ENCODE data around the gene CYP24A1.
A peak's percentile ranks its signal among the peaks of the same experiment; 100 is the strongest.

The CYP24A1 gene

DNA sequence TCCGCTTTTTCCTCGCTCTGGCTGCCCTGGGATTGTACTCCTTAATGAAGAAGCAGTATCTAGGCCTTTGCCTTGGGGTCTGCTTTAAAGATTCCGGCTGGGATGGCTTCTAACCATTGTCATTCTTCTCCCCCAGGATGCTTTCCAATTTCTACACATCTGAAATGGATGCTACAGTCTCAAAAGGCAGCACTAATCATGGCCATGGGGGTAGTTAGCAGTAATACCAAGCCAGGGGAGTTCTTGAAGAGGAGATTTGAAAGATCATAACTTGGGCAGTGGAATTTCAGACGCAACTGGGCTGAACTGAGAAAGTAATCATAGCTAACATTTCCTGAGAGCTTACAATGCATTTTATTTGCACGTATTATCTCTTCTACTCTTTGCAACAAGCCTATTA, 30.7 kb upstream of the CYP24A1 start:
- no peak for DNase-seq (ENCODE audit: low read depth, low spot score)
- no peak overlapping the region for H3K4me3 ChIP-seq (ENCODE audit: low read length)

DNA sequence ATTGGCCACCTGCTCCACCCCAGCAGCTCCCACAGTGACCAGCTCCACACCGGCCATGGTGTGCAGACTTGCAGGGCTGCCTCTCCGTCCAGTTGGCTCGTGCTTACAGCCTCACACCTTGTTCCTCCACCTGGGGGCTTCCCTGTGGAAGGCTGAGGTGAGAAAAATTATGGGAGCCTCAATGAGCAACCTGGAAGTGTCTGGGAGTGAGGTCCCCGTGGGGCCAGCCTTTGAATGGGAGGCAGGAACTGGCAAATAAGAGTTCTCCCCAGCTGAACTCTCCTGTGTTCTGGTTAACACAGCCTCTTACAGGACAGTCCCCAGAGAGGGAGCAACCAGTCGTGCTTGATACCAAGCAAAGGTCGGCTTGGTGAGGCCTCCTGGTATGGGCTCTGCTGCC, 30.3 kb upstream of the CYP24A1 start:
- no peak for DNase-seq (ENCODE audit: low read depth, low spot score)
- no peak overlapping the region for H3K4me3 ChIP-seq (ENCODE audit: low read length)

DNA sequence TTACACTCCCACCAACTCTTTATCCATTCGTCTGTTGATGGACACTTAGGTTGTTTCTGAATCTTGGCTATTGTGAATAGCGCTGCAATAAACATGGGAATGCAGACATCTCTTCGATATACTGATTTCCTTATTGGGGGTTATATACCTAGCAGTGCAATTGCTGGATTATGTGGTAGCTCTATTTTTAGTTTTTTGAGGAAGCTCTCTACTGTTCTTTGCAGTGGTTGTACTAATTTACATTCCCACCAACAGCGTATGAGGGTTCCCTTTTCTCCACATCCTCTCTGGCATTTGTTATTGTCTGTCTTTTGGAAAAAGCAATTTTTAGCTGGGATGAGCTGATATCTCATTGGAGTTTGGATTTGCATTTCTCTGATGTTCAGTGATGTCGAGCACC, 29.5 kb upstream of the CYP24A1 start:
- DNase-seq (ENCODE audit: low read depth, low spot score) = no peak

DNA sequence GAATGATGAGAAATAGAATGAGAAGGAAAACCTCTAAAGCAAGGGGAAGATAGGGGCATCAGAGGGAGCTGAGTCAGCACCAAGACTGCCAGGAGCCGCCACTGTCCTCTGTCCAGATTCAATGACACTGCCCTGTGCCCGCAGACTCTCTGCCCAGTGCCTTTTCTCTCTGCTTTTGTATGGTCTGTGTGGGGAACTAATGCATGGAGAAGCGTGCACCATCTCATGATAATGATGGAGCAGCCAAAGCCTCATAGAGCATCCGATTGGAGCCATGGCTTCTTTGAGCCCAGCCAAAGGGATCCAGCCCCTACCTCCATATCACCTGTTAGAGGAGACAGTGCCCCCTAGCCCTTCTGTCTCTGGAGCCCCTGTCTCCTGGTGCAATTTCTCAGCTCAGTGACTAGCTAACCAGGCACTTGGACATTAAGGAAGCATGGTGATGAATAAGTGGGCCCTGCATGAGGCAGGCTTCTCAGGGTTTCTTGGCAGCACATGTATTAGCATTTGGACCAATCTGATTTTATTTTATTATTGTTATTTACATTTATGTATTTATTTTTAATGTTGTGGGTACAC, 27.6 kb upstream of the CYP24A1 start:
- no peak for DNase-seq (ENCODE audit: low read depth, low spot score)
- H3K4me3 ChIP-seq (ENCODE audit: low read length) = no peak overlapping the region

More for the DNA sequence above, 29.5 kb upstream of the CYP24A1 start:
- H3K4me3 ChIP-seq (ENCODE audit: low read length) = no peak overlapping the region

DNA sequence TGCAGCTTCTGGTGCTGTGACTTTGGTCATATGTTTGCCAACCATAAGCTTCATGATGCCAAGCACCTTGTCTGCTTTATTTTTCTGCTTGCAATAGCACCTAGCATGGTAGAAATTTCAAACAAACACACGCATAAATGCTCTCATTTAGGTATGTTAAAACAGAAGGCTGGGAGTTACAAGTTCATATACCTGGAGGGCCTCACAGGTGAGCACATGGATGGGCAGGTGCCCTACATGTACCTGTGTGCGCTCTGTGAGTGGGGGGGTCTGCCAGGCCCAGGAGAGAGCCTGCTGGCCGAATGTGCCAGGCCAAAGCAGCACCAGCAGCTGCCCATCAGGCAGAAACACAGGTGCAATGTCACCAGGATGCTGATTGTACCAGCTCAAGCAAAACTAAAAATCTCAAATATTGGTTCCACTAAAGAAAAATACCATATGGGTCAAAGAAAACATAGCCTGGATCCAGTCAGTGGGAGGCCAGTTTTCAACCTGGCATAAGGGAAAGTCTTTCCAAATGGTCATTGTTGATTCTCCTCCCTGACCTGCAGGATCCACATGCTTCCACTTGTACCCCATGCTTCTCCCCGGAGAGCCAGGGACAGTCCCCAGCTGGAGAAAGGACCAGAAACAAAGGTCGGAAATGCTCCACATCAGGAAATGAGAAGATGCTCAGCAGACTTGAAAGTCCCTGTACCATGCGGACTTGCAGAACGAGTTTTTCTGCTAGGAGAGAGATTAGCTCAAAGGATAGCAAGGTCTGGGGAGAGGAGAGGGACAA, 26.9 kb upstream of the CYP24A1 start:
- no peak overlapping the region for H3K4me3 ChIP-seq (ENCODE audit: low read length)
- no peak for DNase-seq (ENCODE audit: low read depth, low spot score)

DNA sequence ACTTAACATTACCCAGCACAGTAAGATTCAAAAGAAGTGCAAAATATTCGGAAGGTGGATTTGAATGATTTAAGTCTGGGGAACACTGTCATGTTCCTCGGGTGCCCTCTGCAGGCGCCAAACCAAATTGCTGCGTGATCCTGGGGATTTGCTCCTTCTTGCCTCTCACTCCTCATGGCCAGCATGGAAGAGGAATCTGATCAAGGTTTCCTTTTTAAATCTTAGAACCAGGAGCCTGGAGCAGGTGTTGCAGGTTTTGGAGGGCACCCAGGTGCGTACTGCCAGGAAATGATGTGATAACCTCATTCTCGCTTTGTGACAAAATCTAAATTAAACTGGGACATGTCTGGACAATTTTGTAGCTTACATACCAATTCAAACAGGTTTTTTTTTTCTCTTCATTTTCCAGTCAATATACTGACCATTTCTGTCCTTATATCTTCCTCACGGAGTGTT, 26.0 kb upstream of the CYP24A1 start:
- H3K4me3 ChIP-seq (ENCODE audit: low read length) = no peak overlapping the region
- DNase-seq (ENCODE audit: low read depth, low spot score) = peak; percentile 50

DNA sequence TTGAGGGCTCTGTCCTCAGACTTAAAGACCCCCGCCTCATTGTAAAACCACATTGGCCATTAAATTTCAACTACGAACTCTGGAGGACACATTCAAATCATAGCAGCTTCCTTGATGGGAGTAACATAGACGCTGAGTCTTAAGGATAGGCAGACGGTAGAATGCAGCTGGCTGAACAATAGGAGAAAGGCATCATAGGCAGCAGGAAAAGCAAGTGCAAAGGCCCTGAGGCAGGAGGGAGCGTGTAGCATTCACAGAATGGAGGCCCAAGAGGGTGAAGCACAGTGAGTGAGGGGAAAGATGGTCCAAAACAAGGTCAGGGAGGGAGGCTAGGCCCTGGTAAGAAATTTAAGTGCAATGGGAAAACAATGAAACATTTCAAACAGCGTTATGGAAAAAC, 25.5 kb upstream of the CYP24A1 start:
- DNase-seq (ENCODE audit: low read depth, low spot score) = no peak
- H3K4me3 ChIP-seq (ENCODE audit: low read length) = no peak overlapping the region

DNA sequence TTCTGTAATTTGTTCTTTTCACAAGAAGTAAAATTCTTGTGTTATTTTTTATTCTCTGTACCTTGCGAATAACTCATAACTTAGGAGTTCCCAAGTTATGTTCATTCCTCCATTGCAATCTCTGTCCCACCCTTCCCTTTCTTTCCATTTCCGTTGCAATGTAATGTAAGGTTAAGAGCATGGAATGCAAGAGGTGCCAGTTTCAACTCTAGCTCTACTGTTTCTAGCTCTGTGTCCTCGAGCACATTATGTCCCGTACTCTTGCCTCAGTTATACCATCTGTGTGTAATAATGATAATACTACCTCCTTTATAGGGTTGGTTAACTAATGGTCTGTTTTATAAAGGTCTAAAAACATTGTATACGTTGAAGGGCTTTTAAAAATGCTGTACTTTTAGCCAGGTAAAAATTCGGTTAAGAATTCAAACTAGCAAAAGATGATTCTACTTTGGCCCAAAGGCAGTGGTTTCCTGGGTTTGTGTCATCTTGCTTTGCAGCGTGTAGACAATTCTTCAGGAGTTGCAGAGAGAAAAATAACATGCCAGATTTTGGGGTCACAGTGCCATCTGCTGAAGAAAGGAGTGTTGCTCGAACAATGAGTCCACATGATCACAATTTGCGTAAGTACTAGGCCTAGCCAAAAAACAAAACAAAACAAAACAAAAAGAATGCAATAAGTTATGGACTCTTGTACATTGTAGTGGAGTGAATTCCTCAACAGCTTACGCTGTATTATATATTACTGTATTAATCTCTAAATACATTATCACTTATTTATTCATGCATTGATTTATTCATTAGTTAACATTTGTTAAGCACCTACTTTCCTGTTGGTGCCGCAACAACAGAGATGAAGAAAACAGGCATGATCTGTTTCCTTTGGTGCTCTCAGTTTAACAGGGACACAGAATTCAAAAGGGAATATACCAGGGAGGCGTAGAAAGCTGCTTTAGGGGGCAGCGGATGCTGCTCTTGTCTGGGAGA, 24.1 kb upstream of the CYP24A1 start:
- no peak overlapping the region for H3K4me3 ChIP-seq (ENCODE audit: low read length)
- no peak for DNase-seq (ENCODE audit: low read depth, low spot score)

DNA sequence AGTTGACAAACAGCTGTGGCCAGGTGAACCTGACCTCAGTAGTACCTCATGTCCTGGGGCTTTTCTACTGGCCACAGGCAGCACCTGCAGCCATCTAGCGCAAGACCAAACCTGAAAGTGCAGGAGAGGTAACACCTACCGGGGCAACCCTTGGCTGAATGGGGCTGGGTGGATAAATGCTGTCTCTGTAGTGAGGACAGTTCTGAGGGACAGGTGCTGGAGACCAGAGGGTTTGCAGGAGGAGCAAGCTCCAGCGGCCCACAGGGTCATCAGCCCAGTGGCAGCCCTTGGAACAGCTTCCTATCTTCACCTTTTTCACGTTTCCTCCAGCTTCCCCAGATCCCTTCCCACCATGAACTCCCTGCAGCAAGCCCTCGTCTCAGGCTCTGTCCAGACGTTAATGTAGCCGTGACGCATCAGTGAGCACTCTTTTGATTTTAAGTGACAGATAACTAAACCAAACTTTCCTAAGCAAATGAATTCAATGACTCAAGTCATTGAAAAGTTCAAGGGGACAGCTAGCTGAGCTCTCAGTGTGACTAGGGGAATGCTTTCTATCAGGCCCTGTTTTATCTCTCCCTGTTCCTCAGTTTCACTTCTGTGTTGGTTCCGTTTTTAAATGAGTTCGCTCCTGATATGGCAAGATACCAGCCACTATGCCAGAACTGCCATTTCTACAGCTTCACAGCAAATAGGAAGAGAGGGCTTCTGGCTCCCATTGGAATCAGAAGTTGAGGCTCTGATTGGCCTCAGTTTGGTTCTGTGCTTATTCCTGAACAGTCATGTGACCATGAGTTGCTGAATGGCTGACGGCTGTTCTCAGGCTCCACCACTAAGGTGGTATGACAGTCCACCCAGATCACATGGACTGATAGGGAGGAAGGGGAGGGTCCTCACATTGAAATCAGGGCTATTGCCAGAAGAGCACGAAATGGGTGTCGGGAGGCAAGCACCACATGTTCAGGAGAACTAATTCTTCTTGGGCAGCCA, 22.0 kb upstream of the CYP24A1 start:
- no peak for DNase-seq (ENCODE audit: low read depth, low spot score)
- H3K4me3 ChIP-seq (ENCODE audit: low read length) = no peak overlapping the region

DNA sequence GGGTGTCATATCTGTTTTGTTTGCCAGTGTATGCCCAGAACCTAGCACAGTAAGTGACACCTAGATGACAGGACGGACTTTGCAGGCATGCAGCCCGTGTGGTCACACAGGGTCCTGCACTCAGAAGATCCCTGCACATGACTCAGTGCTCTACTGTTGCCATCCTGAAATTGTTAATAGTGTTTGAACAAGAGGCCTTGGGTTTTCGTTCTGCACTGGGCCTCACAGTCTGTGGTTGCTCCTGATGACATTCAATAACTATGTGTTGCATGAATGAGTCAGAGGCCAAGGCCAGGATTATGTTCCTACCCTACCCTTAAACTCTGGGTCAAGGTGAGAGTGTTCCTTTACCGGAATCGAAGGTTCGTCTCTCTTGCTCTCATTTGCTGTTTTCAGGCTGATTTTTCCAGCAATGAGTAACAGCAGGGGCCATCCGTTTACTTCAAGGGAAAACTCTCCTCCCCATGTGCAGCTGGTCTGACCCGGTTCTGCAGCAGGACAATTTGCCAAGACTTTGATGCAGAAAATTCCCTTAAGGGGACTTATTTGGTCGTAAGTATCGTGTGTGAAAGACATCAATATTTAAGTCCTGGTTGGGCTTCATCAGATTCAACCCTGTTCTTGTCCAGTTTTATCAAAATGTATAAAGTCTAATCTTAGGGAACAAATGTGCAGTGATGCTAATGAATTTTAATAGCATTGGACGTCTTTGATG, 21.1 kb upstream of the CYP24A1 start:
- H3K4me3 ChIP-seq (ENCODE audit: low read length) = no peak overlapping the region
- DNase-seq (ENCODE audit: low read depth, low spot score) = no peak

DNA sequence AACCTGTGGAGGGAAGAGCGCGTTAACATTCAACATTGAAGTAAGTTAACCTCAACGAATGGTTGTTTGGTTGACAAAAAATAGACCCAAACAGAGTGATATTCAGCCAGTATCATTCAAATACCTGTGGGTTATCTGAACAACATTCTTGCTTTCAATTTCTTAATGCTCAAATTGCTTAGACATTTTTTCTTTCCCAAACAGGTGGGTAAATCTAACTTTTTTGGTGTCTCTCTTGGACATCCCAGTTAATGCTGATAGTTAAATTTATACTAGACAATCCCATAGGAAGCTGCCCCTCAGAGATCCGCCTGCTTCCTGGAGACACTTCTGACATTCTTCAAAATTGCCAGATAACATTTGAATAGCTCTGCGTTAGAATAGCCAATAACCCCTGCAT, 20.0 kb upstream of the CYP24A1 start:
- no peak overlapping the region for H3K4me3 ChIP-seq (ENCODE audit: low read length)
- DNase-seq (ENCODE audit: low read depth, low spot score) = no peak

DNA sequence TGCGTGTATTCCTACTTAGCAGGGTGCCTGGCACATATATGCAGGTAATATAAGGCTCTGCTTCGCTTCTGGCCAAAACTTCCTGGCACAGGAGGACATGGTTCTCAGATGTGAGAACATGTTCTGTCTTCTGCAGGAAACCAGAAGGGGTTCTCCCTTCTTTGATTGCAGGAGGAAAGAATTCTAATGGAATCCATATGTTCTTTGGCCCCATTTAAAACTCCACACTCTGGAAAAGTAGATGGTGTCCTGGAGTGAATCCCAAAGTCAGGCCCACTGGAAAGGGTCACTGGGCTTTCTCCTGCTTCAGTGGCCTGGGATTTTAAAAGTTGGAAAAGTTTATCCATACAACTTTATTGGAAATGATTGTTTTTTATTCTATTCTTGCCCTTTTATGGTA, 16.4 kb upstream of the CYP24A1 start:
- H3K4me3 ChIP-seq (ENCODE audit: low read length) = no peak overlapping the region
- no peak for DNase-seq (ENCODE audit: low read depth, low spot score)

DNA sequence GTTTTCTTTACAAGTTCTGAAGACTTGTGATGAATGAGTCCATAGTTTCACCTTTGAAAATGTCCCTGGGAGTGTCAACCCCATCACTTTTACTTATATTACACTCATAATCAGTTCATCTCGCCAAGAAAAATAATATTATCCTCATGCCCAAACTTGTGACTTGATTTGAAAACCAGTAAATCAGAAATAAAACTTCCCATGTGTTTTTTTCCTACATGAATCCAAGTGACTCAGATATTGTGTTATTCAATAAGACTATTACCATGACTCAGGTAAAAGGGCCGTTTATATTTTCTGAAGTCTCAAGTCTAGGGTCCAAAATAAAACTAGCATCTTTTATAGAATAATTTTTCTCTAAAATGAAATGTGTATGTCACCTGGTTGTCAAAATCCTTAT, 15.8 kb upstream of the CYP24A1 start:
- no peak overlapping the region for H3K4me3 ChIP-seq (ENCODE audit: low read length)
- DNase-seq (ENCODE audit: low read depth, low spot score) = no peak

DNA sequence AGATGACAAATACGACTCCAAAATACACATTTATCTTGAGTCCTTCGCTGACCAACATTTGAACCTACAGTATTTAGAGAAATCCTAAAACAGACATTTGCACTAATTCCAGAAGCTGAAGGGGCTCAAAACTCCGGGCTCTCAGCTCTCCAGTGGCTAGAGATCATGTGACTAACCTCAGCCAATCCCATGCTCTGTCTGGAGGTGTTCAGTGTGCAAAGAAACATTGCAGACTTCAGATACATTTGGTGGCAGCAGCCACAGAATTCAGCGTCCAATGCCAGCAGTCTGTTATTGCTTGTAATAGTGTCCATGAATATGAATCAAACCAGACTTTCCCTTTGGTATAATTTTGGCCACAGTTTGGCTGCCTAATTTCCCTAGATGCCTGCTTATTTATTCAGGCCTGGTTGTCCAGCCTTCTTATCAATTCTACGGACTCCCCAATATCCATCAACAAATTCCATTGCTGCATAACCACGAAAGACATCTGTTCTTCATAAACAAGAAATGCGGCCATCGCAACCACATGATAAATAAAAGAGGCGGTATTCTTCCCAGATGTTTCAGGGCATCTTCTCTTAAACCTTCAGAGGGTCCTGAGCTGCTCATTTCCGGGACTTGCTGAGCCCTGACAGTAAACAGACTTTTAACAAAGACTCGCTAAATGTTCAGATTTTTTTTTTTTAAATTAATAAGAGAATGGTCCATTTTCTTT, 14.5 kb upstream of the CYP24A1 start:
- DNase-seq (ENCODE audit: low read depth, low spot score) = no peak
- no peak overlapping the region for H3K4me3 ChIP-seq (ENCODE audit: low read length)

DNA sequence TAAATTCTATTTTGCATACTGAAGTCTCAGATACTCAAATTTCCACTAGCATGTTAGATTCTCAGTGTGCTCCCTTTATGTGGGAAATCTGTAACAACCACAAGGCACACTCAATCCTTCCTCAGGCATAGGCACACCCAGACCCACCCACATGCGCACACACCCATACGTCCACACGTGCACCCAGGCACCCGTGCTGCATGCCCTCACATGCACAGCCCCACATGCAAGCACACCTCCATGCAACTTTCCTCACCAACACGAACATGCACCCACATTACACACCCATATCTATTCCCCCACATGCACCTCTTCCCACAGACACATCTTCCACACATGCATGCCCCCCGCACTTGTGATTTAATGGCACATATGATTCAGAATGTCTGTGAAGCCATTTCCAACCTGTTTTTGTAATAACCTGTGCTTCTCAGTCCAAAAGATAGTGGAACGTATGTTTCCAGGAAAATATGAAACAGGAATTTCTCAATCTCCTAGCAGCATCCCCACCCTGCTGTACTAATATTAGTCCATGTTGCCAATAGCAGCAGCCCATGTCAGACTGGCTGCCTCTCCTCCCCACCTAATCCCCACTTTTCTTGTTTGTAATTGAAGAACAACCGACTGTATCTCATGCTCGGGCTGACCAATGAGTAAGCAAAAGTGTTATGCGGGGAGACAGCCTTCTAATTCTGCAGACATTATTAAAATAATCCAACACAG, 11.3 kb upstream of the CYP24A1 start:
- H3K4me3 ChIP-seq (ENCODE audit: low read length) = no peak overlapping the region
- DNase-seq (ENCODE audit: low read depth, low spot score) = no peak

DNA sequence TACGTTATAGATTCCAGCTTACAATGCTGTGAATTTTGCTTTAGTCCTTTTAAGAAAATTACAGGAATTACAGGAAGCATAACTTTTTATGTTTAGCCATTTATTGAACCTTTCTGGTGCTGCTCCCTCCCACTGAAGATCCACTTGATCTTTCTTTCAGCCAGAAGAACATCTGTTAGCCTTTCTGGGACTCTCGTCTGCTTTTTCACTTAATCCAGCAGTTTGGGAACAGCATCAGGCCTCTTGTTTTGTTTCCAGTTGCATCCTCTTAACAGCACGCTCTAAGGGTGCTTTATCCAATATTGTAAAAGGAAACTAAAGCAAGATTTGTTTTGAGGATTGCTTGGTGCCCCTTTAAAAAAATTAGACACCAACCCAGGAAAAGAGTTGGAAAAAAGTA, 10.3 kb upstream of the CYP24A1 start:
- H3K4me3 ChIP-seq (ENCODE audit: low read length) = no peak overlapping the region
- DNase-seq (ENCODE audit: low read depth, low spot score) = no peak

DNA sequence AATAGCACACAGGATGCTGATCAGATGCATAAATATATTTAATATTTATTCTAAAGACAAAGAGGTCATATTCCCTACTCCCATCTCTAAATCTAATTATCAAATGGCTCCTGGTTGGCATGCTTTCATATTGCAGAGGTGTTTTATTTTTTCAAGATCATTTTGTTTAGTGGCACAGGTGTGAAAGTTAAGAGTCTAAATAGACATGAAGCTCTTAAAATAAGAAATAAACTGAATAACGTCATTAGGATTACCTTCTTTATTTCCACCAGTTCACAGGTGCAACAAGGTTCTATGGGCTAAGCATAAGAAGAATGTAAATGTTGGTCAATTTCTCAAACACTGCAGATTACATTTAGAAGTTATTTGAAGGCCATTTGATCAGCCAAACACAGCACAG, 7.1 kb upstream of the CYP24A1 start:
- no peak for DNase-seq (ENCODE audit: low read depth, low spot score)
- H3K4me3 ChIP-seq (ENCODE audit: low read length) = no peak overlapping the region

All from Jurkat, Clone E6-1 (cell line).